Activated naive CD8-positive, alpha-beta T cell treated with anti-CD3 and anti-CD28 coated beads, Interleukin-2, amount 50 U/mL, for 24 hours (primary cell): ENCODE data around the gene RBM15B.

Experiments used
- ATAC-seq: fragments of 150-1000 bp; cut with Tn5 transposase; one replicate; pipeline ENCODE4 v1.10.0; 2021
- DNase-seq: peaks from one replicate; pipeline ENCODE4 v3.0.0; 2021
- H3K27ac Mint-ChIP-seq: one replicate; pipeline ENCODE4 v1.8.0; 2021; ENCODE audit warnings: mild to moderate bottlenecking, mixed read lengths
- H3K27me3 Mint-ChIP-seq: one replicate; pipeline ENCODE4 v1.8.0; 2021; ENCODE audit warnings: mixed read lengths
- H3K36me3 Mint-ChIP-seq: one replicate; pipeline ENCODE4 v1.8.0; 2021; ENCODE audit warnings: low read depth, mixed read lengths
- H3K4me1 Mint-ChIP-seq: one replicate; pipeline ENCODE4 v1.8.0; 2021; ENCODE audit warnings: mixed read lengths
- H3K4me3 Mint-ChIP-seq: one replicate; pipeline ENCODE4 v1.8.0; 2021; ENCODE audit warnings: mild to moderate bottlenecking, moderate library complexity, mixed read lengths
- H3K9me3 Mint-ChIP-seq: one replicate; pipeline ENCODE4 v1.8.0; 2021; ENCODE audit warnings: mixed read lengths

RBM15B gene

DNA sequence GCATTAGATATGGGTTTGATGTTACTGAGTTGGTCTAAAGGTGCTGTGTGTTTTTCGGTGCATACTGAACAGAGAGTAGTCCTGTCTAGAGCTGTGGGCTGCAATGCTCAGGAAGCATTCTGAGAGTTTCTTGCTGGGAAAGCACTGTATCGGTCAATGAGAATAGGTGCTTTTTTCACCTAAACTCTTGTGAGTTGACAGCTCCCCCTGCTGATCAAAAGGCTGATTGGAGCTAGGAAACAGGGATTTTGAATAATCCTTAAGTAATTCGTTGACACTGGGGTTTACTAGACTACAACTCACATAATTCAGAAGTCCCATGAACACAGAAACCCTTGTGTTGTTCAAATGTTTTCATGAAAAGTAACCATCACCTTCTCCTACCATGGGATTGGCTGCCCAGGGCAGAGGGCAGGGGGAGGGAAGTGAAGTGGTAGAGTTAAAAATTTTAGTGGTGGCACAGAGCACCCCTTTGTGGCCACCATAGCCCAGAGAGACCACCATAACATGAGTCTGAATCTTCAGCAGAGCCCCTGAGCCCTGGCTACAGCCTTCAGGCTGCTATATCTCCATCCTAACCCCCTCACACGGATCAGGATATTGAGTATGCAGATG lies 19.0 kb upstream of the RBM15B start:
- ATAC-seq = no peak
- Mint-ChIP-seq H3K36me3 (no peaks in the 10 kb centered on the region), H3K4me1 (no peaks in the 10 kb centered on the region), H3K27ac (no peak overlapping the region), H3K9me3 (no peaks in the 10 kb centered on the region), H3K27me3 (no peaks in the 10 kb centered on the region), H3K4me3 (no peak overlapping the region)
- peak; percentile 53 for DNase-seq

GRCh38 chr3:51373658-51374421 lies 17.2 kb upstream of the RBM15B start:
- Mint-ChIP-seq H3K4me3 (no peak overlapping the region), H3K36me3 (no peaks in the 10 kb centered on the region), H3K27ac (no peak overlapping the region), H3K4me1 (no peaks in the 10 kb centered on the region), H3K27me3 (no peaks in the 10 kb centered on the region), H3K9me3 (no peaks in the 10 kb centered on the region)
- no peak for ATAC-seq
- no peak for DNase-seq

DNA sequence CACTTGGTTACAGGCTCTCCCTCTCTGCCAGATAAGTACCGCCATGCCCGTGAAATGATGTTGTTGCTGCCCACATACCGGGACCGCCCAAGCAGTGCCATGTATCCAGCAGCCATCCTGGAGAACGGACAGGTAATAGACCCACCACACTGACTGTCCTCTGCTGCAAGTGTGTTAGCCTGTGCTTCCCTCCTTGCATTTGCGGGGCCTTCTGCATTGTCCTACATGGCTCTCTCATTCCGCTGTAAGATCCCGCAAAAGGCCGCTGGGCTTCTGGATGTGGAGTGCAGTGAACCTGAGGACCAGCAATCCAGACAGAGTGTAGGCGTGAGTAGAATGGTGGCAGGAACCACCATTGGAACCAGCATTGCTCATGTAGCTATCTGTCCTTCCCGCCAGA lies 16.6 kb upstream of the RBM15B start:
- no peak for ATAC-seq
- H3K9me3 Mint-ChIP-seq = no peaks in the 10 kb centered on the region

DNA sequence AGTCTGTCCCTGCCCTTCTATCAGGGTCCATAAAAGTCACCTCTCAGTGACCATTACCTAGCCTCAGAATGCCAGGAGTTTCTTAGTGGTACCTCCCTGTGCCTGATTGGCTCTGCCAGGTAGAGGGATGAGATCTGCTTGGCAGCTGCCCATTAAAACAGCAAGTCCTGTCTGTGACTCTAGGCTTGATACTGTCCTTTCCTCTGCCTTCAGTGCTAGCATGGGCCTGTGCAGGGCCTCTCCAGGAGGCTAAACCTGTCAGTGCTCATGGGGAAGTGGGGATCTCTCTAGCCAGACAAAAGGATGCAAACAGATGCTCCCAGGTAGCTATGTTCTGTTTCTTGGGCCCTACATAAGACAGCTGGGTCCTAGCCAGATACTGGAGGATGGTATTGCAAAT lies 15.9 kb upstream of the RBM15B start:
- no peak overlapping the region for H3K27ac Mint-ChIP-seq
- no peak for DNase-seq
- H3K36me3 Mint-ChIP-seq = no peaks in the 10 kb centered on the region
- peaks cover 3% of the 10 kb centered on the region for H3K4me1 Mint-ChIP-seq
- no peak overlapping the region for H3K4me3 Mint-ChIP-seq
- H3K9me3 Mint-ChIP-seq = no peaks in the 10 kb centered on the region
- H3K27me3 Mint-ChIP-seq = no peaks in the 10 kb centered on the region
- no peak for ATAC-seq

More for the DNA sequence above, 16.6 kb upstream of the RBM15B start:
- H3K27me3 Mint-ChIP-seq = no peaks in the 10 kb centered on the region
- no peak for DNase-seq
- no peaks in the 10 kb centered on the region for H3K36me3 Mint-ChIP-seq
- peaks cover 3% of the 10 kb centered on the region for H3K4me1 Mint-ChIP-seq
- H3K27ac Mint-ChIP-seq = no peak overlapping the region
- no peak overlapping the region for H3K4me3 Mint-ChIP-seq

DNA sequence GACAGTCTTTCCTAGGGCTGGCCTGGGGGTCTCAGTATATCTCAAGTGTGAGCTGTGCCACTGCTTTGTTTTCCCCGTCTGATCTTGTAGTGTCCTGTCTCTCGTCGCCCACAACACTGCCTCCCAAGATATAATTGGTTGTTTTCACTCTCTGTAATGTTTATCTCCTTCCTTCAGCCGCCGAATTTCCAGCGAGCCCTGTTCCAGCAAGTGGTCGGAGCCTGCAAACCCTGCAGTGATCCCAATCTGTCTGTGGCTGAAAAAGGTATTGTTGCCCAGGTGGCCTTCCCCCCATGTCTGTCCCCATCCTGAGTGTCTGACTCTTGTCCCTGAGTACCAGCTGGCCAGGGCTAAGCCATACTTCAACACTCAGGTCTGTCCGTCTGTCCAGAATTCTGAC lies 15.5 kb upstream of the RBM15B start:
- ATAC-seq (no peak), DNase-seq (no peak)
- Mint-ChIP-seq H3K27ac (no peak overlapping the region), H3K4me3 (no peak overlapping the region), H3K27me3 (no peaks in the 10 kb centered on the region), H3K36me3 (no peaks in the 10 kb centered on the region), H3K9me3 (no peaks in the 10 kb centered on the region), H3K4me1 (peaks cover 3% of the 10 kb centered on the region)

DNA sequence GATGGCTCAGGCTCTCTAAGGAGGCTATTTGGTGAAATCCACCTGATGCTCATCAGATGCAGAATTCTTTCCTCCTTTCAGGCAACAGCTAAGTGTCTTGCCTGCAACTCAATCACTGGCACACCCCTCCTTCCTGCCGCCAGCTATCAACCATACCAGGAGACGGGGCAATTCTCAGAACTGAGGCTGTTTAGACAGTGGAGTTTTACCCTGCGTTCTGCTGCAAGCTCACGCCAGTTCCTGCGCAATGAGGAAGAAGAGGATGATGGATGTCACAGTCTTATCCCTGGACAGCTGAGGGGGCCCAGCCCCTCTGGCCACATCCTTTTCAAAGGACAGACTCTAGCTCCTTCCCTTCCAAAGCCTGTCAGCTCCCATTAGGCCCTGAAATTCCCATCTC lies 13.0 kb upstream of the RBM15B start:
- no peaks in the 10 kb centered on the region for H3K27me3 Mint-ChIP-seq
- DNase-seq (no peak), ATAC-seq (no peak)
- no peaks in the 10 kb centered on the region for H3K36me3 Mint-ChIP-seq
- H3K4me3 Mint-ChIP-seq = no peak overlapping the region
- H3K4me1 Mint-ChIP-seq = peaks cover 5% of the 10 kb centered on the region
- no peak overlapping the region for H3K27ac Mint-ChIP-seq
- H3K9me3 Mint-ChIP-seq = no peaks in the 10 kb centered on the region

- peaks cover 11% of the 10 kb centered on the region for H3K4me1 Mint-ChIP-seq
- H3K36me3 Mint-ChIP-seq = no peaks in the 10 kb centered on the region
- DNase-seq (no peak), ATAC-seq (no peak)
- H3K4me3 Mint-ChIP-seq = no peak overlapping the region
- H3K27me3 Mint-ChIP-seq = no peaks in the 10 kb centered on the region
- no peaks in the 10 kb centered on the region for H3K9me3 Mint-ChIP-seq
- no peak overlapping the region for H3K27ac Mint-ChIP-seq
These were observed 12.4 kb upstream of the RBM15B start for GRCh38 chr3:51378726-51379125.

GRCh38 chr3:51379301-51379700 lies 11.8 kb upstream of the RBM15B start:
- H3K27me3 Mint-ChIP-seq = no peaks in the 10 kb centered on the region
- H3K4me1 Mint-ChIP-seq = peaks cover 15% of the 10 kb centered on the region
- ATAC-seq (no peak), DNase-seq (no peak)
- H3K27ac Mint-ChIP-seq = no peak overlapping the region
- no peak overlapping the region for H3K4me3 Mint-ChIP-seq
- peaks cover 1% of the 10 kb centered on the region for H3K36me3 Mint-ChIP-seq
- H3K9me3 Mint-ChIP-seq = no peaks in the 10 kb centered on the region

GRCh38 chr3:51379746-51380455 lies 11.2 kb upstream of the RBM15B start:
- H3K4me3 Mint-ChIP-seq = no peak overlapping the region
- DNase-seq (no peak), ATAC-seq (no peak)
- no peaks in the 10 kb centered on the region for H3K27me3 Mint-ChIP-seq
- H3K9me3 Mint-ChIP-seq = no peaks in the 10 kb centered on the region
- H3K27ac Mint-ChIP-seq = no peak overlapping the region
- peaks cover 15% of the 10 kb centered on the region for H3K4me1 Mint-ChIP-seq
- peaks cover 1% of the 10 kb centered on the region for H3K36me3 Mint-ChIP-seq

DNA sequence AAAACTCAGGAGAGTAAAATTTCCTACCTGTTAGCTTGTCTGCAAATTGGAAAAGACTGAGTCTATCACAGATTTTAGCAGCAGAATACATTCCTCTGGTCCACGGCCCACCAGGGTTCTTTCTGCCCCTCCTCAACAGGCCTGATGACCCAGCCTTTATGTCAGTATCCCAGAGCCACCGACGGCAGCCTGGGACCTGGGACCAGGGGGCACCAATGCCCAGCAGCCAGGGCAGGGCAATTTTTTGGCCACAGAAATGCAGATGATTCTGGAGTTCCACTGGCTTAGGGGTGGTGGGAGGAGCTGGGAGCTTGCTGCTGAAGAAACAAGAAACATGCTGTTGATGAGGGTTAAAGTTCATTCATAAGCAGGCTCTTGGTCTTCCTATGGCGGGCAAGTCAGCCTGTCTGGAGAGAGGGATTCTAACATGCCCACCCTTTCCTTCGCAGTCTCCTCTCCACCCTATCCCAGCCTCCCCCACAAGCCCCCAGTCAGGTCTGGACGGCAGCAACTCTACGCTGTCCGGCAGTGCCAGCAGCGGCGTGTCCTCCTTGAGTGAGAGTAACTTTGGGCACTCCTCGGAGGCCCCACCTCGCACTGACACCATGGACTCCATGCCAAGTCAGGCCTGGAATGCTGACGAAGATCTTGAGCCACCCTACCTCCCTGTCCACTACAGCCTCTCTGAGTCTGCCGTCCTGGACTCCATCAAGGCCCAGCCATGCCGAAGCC lies 10.3 kb upstream of the RBM15B start:
- Mint-ChIP-seq H3K27ac (no peak overlapping the region), H3K4me3 (no peak overlapping the region), H3K9me3 (no peaks in the 10 kb centered on the region), H3K4me1 (peaks cover 19% of the 10 kb centered on the region), H3K27me3 (no peaks in the 10 kb centered on the region), H3K36me3 (peaks cover 5% of the 10 kb centered on the region)
- no peak for ATAC-seq
- no peak for DNase-seq

DNA sequence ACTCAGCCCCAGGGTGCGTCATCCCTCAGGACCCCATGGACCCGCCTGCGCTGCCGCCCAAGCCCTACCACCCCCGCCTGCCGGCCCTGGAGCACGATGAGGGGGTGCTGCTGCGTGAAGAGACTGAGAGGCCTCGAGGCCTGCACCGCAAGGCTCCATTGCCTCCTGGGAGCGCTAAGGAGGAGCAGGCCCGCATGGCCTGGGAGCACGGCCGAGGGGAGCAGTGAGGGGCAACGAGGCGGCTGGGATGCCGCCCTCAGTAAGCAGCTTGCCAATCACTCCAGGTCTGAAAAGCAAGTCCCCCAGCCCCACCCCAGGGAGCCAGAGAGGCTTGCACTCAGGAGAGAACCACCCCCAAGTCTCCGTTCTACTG lies 9.8 kb upstream of the RBM15B start:
- H3K27me3 Mint-ChIP-seq = no peaks in the 10 kb centered on the region
- DNase-seq (no peak), ATAC-seq (no peak)
- H3K27ac Mint-ChIP-seq = no peak overlapping the region
- H3K36me3 Mint-ChIP-seq = peaks cover 10% of the 10 kb centered on the region
- H3K4me1 Mint-ChIP-seq = peaks cover 24% of the 10 kb centered on the region
- no peaks in the 10 kb centered on the region for H3K9me3 Mint-ChIP-seq
- H3K4me3 Mint-ChIP-seq = no peak overlapping the region

DNA sequence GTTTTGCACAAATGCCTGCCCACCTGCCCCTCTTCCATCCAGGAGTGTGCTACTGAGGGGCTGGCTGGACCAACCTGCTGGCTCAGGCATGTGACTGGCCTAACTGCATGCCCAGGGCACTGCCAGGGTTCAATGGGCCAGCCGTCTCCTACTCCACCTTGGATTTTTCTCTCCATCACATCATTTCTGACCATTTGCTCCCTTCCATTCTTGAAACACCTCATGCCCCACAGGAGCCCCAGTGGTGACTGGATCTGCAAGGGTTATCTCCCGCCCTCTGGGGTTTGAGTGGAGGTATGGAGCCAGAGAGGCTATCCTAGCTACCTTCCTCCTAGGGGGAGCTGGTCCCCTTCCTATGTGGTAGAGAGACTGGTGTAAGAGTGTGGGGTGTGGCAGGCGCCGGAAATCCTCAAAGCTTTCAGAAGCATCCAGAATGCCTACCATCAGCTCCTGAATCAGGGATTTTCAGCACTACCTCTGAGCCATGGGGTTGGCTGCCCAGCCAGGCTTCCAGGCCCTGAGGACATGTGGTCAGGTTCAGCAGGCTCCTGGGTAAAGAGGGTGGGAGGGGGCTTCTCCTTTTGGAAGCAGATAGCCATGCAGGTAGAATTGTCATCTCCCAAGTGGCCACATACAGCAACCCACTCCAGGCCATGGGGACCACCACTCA lies 8.9 kb upstream of the RBM15B start:
- no peak overlapping the region for H3K4me3 Mint-ChIP-seq
- no peak overlapping the region for H3K27ac Mint-ChIP-seq
- H3K36me3 Mint-ChIP-seq = peaks cover 18% of the 10 kb centered on the region
- no peaks in the 10 kb centered on the region for H3K27me3 Mint-ChIP-seq
- ATAC-seq = no peak
- H3K9me3 Mint-ChIP-seq = no peaks in the 10 kb centered on the region
- peaks cover 33% of the 10 kb centered on the region for H3K4me1 Mint-ChIP-seq
- DNase-seq = no peak

DNA sequence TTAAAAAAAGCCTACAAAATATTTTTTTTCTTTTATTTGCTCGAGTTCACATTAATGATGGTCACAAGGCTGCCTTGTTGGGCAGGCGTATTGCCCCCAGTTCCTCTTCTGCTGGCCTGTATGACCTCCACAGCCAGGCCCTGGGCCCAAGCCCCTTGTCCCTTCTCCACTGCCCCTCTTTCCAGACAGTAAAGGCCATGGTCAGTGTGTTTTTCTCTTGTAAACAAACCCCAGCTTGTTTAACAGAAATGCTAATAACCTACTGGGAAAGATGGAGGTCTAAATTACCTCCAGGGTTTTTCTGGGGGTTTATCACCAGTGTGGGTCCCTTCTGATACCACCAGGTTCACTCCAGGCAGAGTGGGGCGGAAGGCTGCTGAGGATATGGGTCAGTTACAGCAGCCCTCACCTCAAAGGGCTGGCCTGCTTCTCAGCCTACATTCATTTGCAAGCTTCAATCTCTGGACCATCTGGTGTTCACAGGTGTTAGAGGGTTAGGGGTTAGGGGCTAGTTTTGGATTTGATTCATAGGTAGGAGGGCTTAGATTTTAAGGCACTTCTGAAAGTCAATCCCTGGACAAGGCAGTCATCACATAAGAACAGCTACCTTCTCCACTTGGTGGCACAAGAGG lies 8.0 kb upstream of the RBM15B start:
- DNase-seq = no peak
- ATAC-seq = no peak
- Mint-ChIP-seq H3K27ac (peak overlapping the region; percentile 99), H3K36me3 (peaks cover 26% of the 10 kb centered on the region), H3K9me3 (no peaks in the 10 kb centered on the region), H3K4me1 (peaks cover 42% of the 10 kb centered on the region), H3K4me3 (peak overlapping the region; percentile 98), H3K27me3 (no peaks in the 10 kb centered on the region)
